Stimulated activated CD8-positive, alpha-beta memory T cell treated with anti-CD3 and anti-CD28 coated beads, Interleukin-2, amount 100 ng/mL, for 48 hours (primary cell): Measurements from ENCODE around the gene MICALL1.

ENCODE experiments used
- DNase-seq, 2 donors: peaks; one replicate each; pipeline ENCODE4 v3.0.0-alpha.2; 2020; ENCODE audit warnings: low read depth in 2 of 2

Gene MICALL1

DNA sequence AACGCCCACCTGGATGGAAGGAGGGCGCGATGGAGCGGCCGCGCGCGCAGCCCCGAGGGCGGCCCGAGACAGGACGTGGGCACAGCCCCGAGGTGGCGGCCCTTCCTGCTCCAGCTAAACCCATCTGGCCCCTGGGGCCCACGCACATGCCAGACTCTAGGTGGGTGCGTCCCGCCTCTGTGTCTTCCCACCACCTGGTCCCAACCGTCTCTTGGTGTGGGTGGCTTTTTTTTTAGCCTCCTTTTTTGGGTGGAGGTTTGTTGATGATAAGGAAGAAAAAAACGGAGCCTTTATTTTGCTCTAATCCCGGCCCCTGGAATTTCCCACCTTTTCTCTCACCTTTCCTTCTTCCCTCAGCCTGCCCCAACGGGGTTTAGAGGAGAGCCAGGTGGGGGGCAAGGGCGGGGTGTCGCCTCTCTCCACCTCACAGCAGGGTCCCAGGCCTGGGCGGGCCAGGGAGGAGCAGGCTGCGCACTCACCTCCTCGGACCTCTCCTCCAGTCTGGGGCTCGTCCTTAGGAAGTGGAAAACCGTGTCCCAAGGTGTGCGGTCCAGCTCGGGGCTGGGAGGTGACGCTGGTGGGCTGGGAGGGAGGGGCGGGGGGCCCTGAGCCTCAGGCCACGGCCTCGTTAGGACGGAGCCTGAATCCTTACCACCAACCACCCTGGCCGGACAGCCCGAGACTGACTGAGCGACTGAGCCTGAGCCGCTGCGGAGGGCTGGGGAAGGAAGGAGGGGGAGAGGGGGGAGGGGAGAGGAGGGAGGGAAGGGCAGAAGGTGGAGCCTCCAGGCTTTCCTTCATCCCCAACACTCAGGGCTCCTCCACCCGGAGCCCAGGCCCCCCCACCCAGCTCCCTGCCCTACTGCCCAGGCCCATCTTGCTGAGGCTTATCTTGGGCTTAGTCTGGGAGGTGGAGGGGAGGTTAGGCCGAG lies 78.0 kb downstream of the MICALL1 start, which contains the start of gene SOX10:
SOX10 (minus strand) TSS at position 696 of the 932 bp plus-strand sequence. CDS start 771 bp downstream, outside the sequence.
- DNase-seq = no peak

DNA sequence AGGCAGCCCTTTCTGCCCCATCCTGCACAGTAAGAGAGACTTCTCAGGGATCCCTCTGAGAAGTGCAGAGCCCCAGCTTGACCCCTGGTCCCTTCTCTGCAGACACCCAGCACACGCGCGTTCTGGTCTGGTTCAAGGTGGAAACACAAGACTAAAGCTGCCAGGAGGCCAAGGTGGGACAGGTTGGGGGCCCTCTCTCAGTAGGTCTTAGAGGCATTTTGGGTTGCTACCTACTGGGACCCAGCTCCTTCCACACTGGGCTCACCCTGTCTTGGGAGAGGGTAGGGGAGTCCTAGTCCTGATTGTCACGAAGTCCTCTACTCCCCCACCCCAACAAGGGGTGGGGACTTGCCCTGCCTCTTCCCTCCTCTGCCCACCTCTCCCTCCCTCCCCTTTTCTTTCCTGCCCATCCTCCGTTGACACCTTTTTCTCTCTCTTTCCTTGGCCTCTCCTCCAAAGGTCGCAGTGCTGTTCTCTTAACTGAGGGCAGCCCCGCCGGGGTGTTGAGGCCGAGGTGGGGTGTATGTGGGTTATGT lies 79.0 kb downstream of the MICALL1 start:
- DNase-seq = no peak

DNA sequence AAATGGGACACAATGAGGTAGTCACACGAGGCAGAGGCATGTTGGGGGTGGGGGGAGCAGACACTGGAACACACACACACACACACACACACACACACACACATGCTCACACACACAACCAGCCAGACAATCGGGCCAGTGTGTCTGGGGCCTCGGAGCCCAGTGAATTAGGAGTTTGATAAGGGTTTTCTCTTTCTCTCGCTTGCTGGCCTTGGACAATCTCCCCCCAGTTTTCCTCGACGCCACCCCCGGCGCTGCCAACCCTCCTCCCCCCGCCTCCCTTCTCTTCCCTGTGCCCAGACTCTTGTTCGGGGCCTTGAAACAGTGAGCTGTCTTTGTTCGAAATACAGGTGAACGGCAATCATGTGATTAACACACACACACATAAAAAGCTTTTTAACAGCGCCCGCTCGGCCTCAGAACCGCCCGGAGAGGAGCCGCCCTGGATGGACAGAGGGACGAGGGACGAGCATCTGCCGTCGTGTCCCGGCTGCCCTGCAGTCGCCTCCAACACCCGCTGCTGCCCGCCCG lies 79.7 kb downstream of the MICALL1 start:
- DNase-seq = no peak

DNA sequence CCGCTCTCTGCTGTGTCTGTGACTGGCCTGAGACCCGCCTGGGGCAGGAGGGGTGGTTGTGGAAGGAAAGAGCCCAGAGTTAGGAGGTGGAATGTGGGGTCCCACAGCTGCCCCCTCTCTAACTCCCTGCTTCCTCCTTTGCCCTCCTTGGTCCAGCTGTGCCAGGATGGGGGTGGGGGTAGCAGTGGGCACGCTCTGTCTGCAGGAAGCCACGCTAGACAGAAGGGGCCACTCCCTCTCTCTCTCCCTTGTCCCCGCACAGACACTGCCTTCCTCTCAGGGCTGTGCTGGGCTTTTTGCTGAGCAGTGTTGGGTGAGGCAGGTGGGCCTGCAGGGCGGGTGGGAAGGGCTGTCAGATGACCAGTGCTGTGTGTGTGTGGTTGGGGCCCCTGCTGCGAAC lies 80.3 kb downstream of the MICALL1 start:
- no peak for DNase-seq

DNA sequence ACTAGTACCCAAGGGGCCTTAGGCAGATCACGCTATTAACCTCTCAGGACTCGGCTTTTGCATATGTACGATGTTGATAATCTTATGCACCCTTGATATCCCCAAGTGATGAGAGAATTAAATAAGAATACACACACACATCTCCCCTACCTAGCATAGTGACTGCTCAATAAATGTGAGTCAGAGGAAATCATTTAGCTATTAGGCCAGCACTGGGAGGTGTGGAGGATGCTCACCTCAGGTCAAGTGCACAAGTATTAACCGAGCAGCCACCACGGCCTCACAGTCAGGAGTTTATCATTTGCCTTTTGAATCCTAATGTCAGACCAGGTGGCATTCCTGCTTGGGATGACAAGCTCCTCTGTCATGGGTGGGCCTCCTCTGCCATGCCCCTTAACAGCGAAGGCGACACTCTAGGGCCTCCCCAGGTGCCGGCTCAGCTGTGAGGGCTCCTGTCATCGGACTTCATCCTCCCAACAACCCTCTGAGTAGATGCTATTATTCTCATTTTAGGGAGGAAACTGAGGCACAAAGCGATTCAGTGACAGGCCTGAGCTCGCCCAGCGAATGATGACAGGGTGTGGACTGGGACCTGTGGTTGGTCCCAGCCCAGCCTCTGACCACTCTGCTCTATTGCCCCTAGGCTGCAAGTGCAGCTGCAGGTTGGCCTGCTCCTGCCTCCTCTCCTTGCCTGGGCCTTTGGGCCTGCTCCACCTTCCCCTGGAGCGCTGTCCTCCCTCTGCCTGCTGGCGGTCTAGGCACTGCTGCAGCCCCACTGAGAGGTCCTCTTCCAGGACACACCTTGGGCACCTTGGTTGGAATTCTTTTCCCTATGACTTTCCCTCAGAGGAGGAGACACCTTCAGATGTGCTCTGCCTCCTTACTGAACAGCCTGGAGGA lies 83.3 kb downstream of the MICALL1 start:
- no peak for DNase-seq

DNA sequence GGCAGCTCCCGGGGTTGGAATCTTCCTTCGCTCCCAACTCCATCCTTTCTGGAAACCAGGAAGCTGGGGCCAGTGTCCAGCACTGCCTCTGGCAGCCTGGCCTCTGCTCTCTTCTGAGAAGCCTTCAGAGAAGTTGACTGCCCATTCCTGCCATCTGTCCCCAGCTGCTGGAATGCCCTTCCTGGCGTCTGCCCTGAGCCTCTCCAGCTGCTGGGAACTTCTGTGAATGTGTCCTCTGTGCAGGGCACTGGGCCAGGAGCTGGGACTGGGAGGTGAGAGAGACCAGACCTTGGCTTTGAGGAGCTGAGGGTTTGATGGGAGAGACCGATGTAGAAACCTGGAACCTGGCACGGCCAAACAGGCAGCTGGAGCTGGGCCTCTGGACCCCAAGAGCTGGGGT lies 84.2 kb downstream of the MICALL1 start:
- DNase-seq = no peak

DNA sequence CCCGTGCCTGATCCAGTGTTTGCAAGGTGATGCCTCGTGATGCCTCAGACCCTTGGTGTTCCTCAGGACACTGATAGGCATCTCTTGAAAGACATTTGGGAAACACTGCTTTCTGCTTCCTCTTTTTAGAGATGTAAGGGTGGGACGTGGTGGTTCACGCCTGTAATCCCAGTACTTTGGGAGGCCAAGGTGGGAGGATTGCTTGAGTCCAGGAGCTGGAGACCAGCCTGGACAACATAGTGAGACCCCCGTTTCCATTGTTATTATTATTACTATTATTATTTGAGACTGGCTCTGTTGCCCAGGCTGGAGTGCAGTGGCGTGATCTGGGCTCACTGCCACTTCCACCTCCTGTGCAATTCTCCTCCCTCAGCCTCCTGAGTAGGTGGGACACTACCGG lies 84.8 kb downstream of the MICALL1 start:
- no peak for DNase-seq

DNA sequence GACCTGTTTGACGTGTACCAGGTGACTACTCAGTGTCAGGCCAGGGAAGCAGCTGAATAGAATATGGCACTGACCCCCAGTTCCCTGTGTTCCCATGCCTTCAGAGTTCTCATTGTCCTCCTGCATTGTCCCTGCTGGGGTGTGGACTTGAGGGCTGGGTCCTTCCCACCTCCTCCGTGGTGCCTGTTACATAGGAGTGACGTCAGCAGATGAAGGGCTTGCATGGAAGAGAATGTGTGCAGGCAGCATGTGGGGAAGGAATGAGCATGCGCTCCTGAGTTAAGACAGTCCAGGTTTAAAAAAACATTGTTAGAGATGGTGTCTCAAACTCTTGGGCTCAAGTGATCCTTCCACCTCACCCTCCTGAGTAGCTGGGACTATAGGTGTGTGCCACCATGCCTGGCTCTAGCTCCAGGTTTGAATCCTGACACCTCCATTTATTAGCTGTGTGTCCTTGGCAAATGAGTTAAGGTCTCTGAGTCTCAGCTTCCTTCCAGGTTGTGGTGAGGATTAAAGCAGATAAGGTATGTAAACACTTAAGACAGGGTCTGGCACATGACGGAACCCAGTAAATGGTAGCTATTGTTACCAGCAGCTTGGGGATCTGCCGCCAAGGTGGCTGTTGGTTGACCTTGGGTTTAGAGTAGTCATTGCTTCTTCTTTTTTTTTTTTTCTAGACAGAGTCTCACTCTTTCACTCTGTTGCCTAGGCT lies 85.8 kb downstream of the MICALL1 start:
- no peak for DNase-seq
